Left lung (tissue), 10 donors: ENCODE measurements around the gene AADACL4. TPM values are rescaled to one million over a fixed set of nuclear protein-coding genes. Genes with fewer than 3 reads are reported as not detected.

Experiments used
- ATAC-seq: fragments of 200-7000 bp; cut with Tn5 transposase; one replicate; pipeline ENCODE4 v1.9.1; 2020; ENCODE audit warnings: moderate library complexity
- DNase-seq, 4 donors: peaks; one replicate each; pipeline ENCODE4 v3.0.0-alpha.2; 2013 to 2020
- H3K27ac ChIP-seq, 2 donors: fragments of 200-600 bp; sonication (generic) in 1 of 2; one replicate each; pipeline versions ENCODE4 v1.5.0 to v1.8.0; 2020 to 2021
- H3K27me3 ChIP-seq, 2 donors: fragments of 200-600 bp; sonication (generic) in 1 of 2; one replicate each; pipeline versions ENCODE4 v1.5.0 to v1.8.0; 2020 to 2021
- H3K36me3 ChIP-seq, 2 donors: fragments of 200-600 bp; sonication (generic) in 1 of 2; one replicate each; pipeline versions ENCODE4 v1.5.0 to v1.8.0; 2020 to 2021
- H3K4me1 ChIP-seq, 2 donors: fragments of 200-600 bp; one replicate each; pipeline ENCODE4 v1.8.0; 2021
- H3K4me3 ChIP-seq, 2 donors: fragments of 200-600 bp; sonication (generic) in 1 of 2; one replicate each; pipeline versions ENCODE4 v1.5.0 to v1.8.0; 2020 to 2021; ENCODE audit warnings: mild to moderate bottlenecking in 1 of 2
- H3K9me3 ChIP-seq, 2 donors: fragments of 200-600 bp; sonication (generic) in 1 of 2; one replicate each; pipeline versions ENCODE4 v1.5.0 to v1.8.0; 2020 to 2021
- CTCF ChIP-seq, 2 donors: fragments of 200-600 bp; sonication (generic) in 1 of 2; IDR thresholded peaks; one replicate each; pipeline versions ENCODE4 v1.5.0 to v1.8.0; 2021; ENCODE audit warnings: antibody characterized with exemption in 2 of 2
- intact Hi-C, 2 donors: fragments of 100-400 bp; cut with DNase I; formaldehyde crosslinking; loops; one replicate each; pipeline versions ENCODE4 v1.11.2 to v1.14.2; 2022
- polyA plus RNA-seq, 6 donors: library from polyadenylated mRNA; unstranded; fragments of 120-200 nt; gene quantifications; one replicate each; pipeline ENCODE4 v1.2.1, GENCODE V29; 2013; ENCODE audit not compliant: insufficient read length in 6 of 6
- total RNA-seq, 2 donors: library from RNA; stranded (reverse); fragmentation: NEBNext Ultra II Directional; extraction: Animal tissue kit (Norgen Biotek cat#: 25700); gene quantifications; one replicate each; pipeline ENCODE4 v1.2.1, GENCODE V29; 2021
- donor health status: DM: no; HTN: yes; CAD: no.
- donor health status: DM: no; HTN: no; CAD: no.

The AADACL4 gene
- total and polyA plus RNA-seq, 8 donors: 0.10 to 0.11 TPM; not detected in 6

- Histone ChIP-seq H3K27ac (no peak overlapping the region), H3K36me3 (no peaks in the 10 kb centered on the region), H3K4me3 (no peak overlapping the region), H3K4me1 (no peaks in the 10 kb centered on the region), H3K27me3 (no peaks in the 10 kb centered on the region), H3K9me3 (no peaks in the 10 kb centered on the region)
- intact Hi-C loops: no loop called here
- DNase-seq (no peak), ATAC-seq (no peak)
- no peak for TF ChIP-seq CTCF (IDR thresholded peaks at IDR 0.05)
These were observed 52.8 kb downstream of the AADACL4 start for GRCh38 chr1:12696658-12697057.

GRCh38 chr1:12697397-12697796, 53.5 kb downstream of the AADACL4 start:
- ATAC-seq: no peak
- no peak for TF ChIP-seq CTCF (IDR thresholded peaks at IDR 0.05)
- no peak overlapping the region for H3K27ac ChIP-seq
- DNase-seq: no peak
- H3K36me3 ChIP-seq: no peaks in the 10 kb centered on the region
- H3K4me1 ChIP-seq: no peaks in the 10 kb centered on the region
- no peak overlapping the region for H3K4me3 ChIP-seq
- intact Hi-C loops: no loop called here
- no peaks in the 10 kb centered on the region for H3K9me3 ChIP-seq
- no peaks in the 10 kb centered on the region for H3K27me3 ChIP-seq

GRCh38 chr1:12703821-12704451, 60.1 kb downstream of the AADACL4 start:
- intact Hi-C loops: no loop called here
- no peaks in the 10 kb centered on the region for H3K36me3 ChIP-seq
- ATAC-seq: no peak
- H3K27ac ChIP-seq: no peak overlapping the region
- no peak for TF ChIP-seq CTCF (IDR thresholded peaks at IDR 0.05)
- H3K4me3 ChIP-seq: no peak overlapping the region
- H3K9me3 ChIP-seq: peaks cover 0 to 18% of the 10 kb centered on the region in 2 donors
- H3K4me1 ChIP-seq: peaks cover 0 to 4% of the 10 kb centered on the region in 2 donors
- no peaks in the 10 kb centered on the region for H3K27me3 ChIP-seq
- DNase-seq: no peak

- Histone ChIP-seq H3K4me3 (no peak overlapping the region), H3K9me3 (peaks cover 0 to 18% of the 10 kb centered on the region in 2 donors), H3K36me3 (no peaks in the 10 kb centered on the region), H3K27ac (no peak overlapping the region), H3K27me3 (no peaks in the 10 kb centered on the region), H3K4me1 (peaks cover 0 to 9% of the 10 kb centered on the region in 2 donors)
- intact Hi-C loops: no loop called here
- no peak for TF ChIP-seq CTCF (IDR thresholded peaks at IDR 0.05)
- DNase-seq: no peak
- ATAC-seq: no peak
These were observed 62.2 kb downstream of the AADACL4 start for GRCh38 chr1:12706061-12706460.

DNA sequence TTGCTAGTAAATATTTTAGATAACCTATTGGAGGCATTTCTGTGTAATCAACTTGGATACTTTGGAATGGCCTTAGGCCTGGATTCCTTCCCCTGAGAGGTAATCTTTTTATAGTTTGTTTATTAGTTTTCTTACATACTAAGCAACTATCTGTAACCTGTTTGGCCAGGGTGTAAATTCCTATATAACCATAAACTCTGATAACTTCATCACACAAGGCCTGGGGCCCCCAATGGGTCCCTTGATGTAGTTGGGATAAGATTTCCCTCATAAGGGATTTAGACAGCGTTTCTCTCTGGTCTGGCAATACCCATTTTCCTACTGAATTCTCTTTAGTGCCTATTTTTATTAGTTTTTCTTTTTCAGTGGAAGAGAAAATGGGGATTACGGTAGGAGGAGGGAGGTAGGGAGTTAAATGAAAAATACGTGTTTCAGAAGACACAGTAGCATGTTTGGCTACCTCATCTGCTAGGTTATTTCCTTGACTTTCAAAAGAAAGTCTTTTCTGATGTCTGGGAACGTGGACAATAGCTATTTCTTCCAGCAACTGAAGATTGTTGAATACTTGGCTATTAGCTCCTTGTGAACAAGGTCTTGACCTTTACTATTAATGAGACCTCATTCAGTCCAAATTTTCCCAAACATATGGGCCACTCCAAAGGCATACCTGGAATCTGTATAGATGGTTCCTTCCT, 64.7 kb downstream of the AADACL4 start:
- DNase-seq: no peak
- H3K27ac ChIP-seq: peak overlapping the region in 1 of 2 donors; percentile 41
- H3K4me3 ChIP-seq: no peak overlapping the region
- H3K27me3 ChIP-seq: no peaks in the 10 kb centered on the region
- H3K9me3 ChIP-seq: peaks cover 0 to 11% of the 10 kb centered on the region in 2 donors
- H3K4me1 ChIP-seq: peaks cover 0 to 9% of the 10 kb centered on the region in 2 donors
- H3K36me3 ChIP-seq: no peaks in the 10 kb centered on the region
- TF ChIP-seq CTCF (IDR thresholded peaks at IDR 0.05): no peak
- ATAC-seq: no peak
- intact Hi-C loops: no loop called here
